Cerebellar nuclear complex (tissue), 1 donor: ENCODE measurements around the gene DSN1.

Experiments
- DNase-seq, 2 experiments: peaks; one replicate each; lab custom pipeline; 2025; lab: John Stamatoyannopoulos, UW

The DSN1 gene

GRCh38 chr20:36754656-36755222 is 18.8 kb downstream of the DSN1 start:
- DNase-seq, result no peak

- DNase-seq, result no peak
These were observed 21.0 kb downstream of the DSN1 start for GRCh38 chr20:36752582-36752981.

GRCh38 chr20:36745927-36746659 is 27.5 kb downstream of the DSN1 start, which contains the start of gene NDRG3:
Gene NDRG3 (minus strand): TSS chr20:36746090. CDS start chr20:36721735, 24,355 bp downstream.
- DNase-seq, result peak; percentile 41 to 69

- DNase-seq, result no peak
These were observed 28.2 kb downstream of the DSN1 start for GRCh38 chr20:36745234-36745926.

- DNase-seq, result peak; percentile 19 to 48
These were observed 28.8 kb downstream of the DSN1 start for GRCh38 chr20:36744764-36745191.

- DNase-seq, result no peak
These were observed 29.3 kb downstream of the DSN1 start for GRCh38 chr20:36744243-36744642.

- no peak for DNase-seq
These were observed 31.0 kb downstream of the DSN1 start for GRCh38 chr20:36742558-36742957.

GRCh38 chr20:36741072-36741471 is 32.5 kb downstream of the DSN1 start:
- DNase-seq, result no peak

GRCh38 chr20:36737183-36737499 is 36.4 kb downstream of the DSN1 start:
- DNase-seq, result no peak

- DNase-seq, result no peak
These were observed 36.9 kb downstream of the DSN1 start for GRCh38 chr20:36736451-36737182.

- no peak for DNase-seq
These were observed 41.1 kb downstream of the DSN1 start for GRCh38 chr20:36732456-36732855.

- no peak for DNase-seq
These were observed 44.6 kb downstream of the DSN1 start for GRCh38 chr20:36728986-36729385.

GRCh38 chr20:36726168-36726567 is 47.4 kb downstream of the DSN1 start:
- DNase-seq, result no peak

GRCh38 chr20:36720510-36720909 is 53.1 kb downstream of the DSN1 start:
- DNase-seq, result no peak

GRCh38 chr20:36717657-36718056 is 55.9 kb downstream of the DSN1 start:
- DNase-seq, result no peak

- no peak for DNase-seq
These were observed 56.5 kb downstream of the DSN1 start for GRCh38 chr20:36717021-36717420.

GRCh38 chr20:36712775-36713174 is 60.8 kb downstream of the DSN1 start:
- no peak for DNase-seq

GRCh38 chr20:36709126-36709525 is 64.4 kb downstream of the DSN1 start:
- no peak for DNase-seq

GRCh38 chr20:36703530-36703929 is 70.0 kb downstream of the DSN1 start:
- no peak for DNase-seq
